ENCODE data around the gene FAM83G.

DNA sequence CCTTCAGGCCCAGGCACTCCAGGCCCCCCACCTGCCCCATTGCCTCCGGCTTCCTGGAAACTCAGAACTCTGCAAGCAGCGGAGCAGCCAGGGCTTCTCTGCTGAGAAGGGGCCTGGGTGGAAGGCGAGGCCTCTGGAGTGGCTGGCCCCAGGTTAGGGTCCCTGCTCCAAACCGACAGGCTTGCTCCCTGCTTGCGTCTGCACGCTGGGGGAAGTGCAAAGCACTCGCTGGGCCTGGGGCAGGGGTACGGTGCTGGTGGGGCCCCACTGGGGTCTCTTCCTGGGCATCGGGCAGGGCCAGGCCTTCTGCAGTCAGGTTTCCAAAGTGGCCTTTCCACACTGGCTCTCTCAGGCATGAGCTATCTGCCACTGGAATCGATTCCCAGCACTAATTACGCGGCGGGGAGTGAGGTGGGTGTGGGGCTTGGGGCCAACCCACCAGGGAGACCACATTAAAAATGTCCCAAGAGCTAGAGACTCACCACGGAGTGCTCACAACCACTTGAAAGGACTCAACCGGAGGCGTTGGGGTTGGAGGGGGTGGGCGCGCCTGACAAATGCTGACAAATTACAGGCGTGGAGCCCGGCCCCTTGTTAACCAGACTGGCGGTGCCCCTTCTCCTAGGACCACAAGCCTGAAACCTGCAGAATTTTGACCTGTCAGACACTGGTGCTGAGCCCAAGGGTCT, 17.9 kb downstream of the FAM83G start:
- TF ChIP-seq ARNTL (CRISPR knock-in tag; IDR thresholded peaks at IDR 0.05; ENCODE audit: borderline replicate concordance, low read depth) (no peak), TOX (CRISPR knock-in tag; IDR thresholded peaks at IDR 0.05; ENCODE audit: borderline replicate concordance) (no peak), ZFP30 (CRISPR knock-in tag; IDR thresholded peaks at IDR 0.05) (no peak), ZNF565 (CRISPR knock-in tag; conservative IDR thresholded peaks at IDR 0.05; ENCODE audit: low read depth) (no peak), BACH2 (CRISPR knock-in tag; IDR thresholded peaks at IDR 0.05; ENCODE audit: borderline replicate concordance) (no peak), GLIS3 (CRISPR knock-in tag; IDR thresholded peaks at IDR 0.05) (no peak)
- TF ChIP-seq, protein P1, sequence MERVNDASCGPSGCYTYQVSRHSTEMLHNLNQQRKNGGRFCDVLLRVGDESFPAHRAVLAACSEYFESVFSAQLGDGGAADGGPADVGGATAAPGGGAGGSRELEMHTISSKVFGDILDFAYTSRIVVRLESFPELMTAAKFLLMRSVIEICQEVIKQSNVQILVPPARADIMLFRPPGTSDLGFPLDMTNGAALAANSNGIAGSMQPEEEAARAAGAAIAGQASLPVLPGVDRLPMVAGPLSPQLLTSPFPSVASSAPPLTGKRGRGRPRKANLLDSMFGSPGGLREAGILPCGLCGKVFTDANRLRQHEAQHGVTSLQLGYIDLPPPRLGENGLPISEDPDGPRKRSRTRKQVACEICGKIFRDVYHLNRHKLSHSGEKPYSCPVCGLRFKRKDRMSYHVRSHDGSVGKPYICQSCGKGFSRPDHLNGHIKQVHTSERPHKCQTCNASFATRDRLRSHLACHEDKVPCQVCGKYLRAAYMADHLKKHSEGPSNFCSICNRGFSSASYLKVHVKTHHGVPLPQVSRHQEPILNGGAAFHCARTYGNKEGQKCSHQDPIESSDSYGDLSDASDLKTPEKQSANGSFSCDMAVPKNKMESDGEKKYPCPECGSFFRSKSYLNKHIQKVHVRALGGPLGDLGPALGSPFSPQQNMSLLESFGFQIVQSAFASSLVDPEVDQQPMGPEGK (CRISPR knock-in tag; IDR thresholded peaks at IDR 0.05; ENCODE audit: borderline replicate concordance): no peak
- TF ChIP-seq, protein P2, sequence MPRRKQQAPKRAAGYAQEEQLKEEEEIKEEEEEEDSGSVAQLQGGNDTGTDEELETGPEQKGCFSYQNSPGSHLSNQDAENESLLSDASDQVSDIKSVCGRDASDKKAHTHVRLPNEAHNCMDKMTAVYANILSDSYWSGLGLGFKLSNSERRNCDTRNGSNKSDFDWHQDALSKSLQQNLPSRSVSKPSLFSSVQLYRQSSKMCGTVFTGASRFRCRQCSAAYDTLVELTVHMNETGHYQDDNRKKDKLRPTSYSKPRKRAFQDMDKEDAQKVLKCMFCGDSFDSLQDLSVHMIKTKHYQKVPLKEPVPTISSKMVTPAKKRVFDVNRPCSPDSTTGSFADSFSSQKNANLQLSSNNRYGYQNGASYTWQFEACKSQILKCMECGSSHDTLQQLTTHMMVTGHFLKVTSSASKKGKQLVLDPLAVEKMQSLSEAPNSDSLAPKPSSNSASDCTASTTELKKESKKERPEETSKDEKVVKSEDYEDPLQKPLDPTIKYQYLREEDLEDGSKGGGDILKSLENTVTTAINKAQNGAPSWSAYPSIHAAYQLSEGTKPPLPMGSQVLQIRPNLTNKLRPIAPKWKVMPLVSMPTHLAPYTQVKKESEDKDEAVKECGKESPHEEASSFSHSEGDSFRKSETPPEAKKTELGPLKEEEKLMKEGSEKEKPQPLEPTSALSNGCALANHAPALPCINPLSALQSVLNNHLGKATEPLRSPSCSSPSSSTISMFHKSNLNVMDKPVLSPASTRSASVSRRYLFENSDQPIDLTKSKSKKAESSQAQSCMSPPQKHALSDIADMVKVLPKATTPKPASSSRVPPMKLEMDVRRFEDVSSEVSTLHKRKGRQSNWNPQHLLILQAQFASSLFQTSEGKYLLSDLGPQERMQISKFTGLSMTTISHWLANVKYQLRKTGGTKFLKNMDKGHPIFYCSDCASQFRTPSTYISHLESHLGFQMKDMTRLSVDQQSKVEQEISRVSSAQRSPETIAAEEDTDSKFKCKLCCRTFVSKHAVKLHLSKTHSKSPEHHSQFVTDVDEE (CRISPR knock-in tag; IDR thresholded peaks at IDR 0.05): no peak

Measured in SK-N-SH treated with all-trans-retinoic acid at 6 μM for 48 hours (cell line).